SU-DHL-6 (cell line): ENCODE results near the gene CIBAR2.

Source experiments
- CTCF ChIP-seq: fragments of 200-600 bp; sonication (generic); IDR thresholded peaks from one replicate; pipeline ENCODE4 v1.5.1; 2017; ENCODE audit warnings: antibody characterized with exemption, mild to moderate bottlenecking, low read length, moderate library complexity; ENCODE audit not compliant: insufficient read depth, poor library complexity, severe bottlenecking
- EZH2phosphoT487 ChIP-seq: fragments of 200-600 bp; sonication (generic), shearing (Covaris generic); conservative IDR thresholded peaks from 2 replicates; pipeline ENCODE4 v1.6.1; 2018; ENCODE audit warnings: mild to moderate bottlenecking, antibody characterized with exemption, low read length, moderate library complexity, mixed read lengths

GRCh38 chr16:85125570-85126393, 13.5 kb upstream of the CIBAR2 start:
- no peak for TF ChIP-seq CTCF
- TF ChIP-seq EZH2phosphoT487, result no peak
